Retinal pigment epithelial cell (primary cell): ENCODE measurements around the gene ANOS1.
A peak's percentile ranks its signal among the peaks of the same experiment; 100 is the strongest.
"Not testable (repeated sequence)": the region's sequence is repeated elsewhere in the genome, so short reads cannot be mapped to it uniquely, and the experiment has no call there.

Experiments
- DNase-seq: peaks from one replicate; pipeline ENCODE4 v3.0.0-alpha.2; 2010; ENCODE audit warnings: low read depth
- H3K4me3 ChIP-seq: 2 replicates; pipeline ENCODE4 v1.5.1; 2011; ENCODE audit warnings: mild to moderate bottlenecking, low read length, control low read depth, moderate library complexity
- TF ChIP-seq, protein P1 (sequence below): conservative IDR thresholded peaks from 2 replicates; pipeline ENCODE4 v1.5.1; 2011; ENCODE audit warnings: low read depth, low read length, control low read depth, inconsistent platforms

Gene ANOS1, protein sequence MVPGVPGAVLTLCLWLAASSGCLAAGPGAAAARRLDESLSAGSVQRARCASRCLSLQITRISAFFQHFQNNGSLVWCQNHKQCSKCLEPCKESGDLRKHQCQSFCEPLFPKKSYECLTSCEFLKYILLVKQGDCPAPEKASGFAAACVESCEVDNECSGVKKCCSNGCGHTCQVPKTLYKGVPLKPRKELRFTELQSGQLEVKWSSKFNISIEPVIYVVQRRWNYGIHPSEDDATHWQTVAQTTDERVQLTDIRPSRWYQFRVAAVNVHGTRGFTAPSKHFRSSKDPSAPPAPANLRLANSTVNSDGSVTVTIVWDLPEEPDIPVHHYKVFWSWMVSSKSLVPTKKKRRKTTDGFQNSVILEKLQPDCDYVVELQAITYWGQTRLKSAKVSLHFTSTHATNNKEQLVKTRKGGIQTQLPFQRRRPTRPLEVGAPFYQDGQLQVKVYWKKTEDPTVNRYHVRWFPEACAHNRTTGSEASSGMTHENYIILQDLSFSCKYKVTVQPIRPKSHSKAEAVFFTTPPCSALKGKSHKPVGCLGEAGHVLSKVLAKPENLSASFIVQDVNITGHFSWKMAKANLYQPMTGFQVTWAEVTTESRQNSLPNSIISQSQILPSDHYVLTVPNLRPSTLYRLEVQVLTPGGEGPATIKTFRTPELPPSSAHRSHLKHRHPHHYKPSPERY

DNA sequence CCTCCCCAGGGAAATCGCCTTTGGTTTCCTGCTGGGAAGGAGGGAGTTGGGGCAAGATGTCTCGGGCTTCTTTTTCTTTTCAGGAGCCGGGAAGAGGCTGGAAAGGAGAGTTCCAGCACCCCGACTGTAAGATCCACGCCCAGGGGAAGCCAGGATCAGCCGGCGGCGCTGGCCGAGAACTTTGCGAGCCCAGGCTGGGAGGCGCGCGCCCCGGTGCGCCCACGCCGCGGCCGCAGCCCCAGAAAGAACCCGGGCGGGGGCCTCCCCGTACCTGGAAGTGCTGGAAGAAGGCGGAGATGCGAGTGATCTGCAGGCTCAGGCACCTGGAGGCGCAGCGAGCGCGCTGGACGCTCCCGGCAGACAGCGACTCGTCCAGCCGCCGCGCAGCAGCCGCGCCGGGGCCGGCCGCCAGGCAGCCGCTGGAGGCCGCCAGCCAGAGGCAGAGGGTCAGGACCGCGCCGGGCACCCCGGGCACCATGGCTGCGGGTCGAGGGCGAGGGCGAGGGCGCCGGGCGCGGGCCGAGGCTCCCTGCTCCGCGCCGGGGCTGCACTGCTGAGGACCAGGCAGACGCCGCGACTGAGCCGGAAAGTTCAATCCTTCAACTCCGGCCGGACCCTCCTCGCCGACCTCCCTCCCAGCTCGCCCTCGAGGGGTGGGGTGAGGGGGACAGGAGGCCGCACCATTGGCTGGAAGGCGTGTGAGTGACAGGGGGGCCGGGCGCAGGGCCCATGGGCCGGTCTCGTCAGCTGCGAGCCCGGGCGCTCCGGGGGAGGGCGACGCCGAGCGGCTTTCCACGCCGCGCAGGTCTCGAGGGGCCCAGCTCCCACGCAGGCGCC lies at the start of gene ANOS1:
TSS of gene ANOS1 (minus strand) at position 579 of the 837 bp plus-strand sequence. CDS start at position 478, 101 bp downstream.
- no peak for DNase-seq

DNA sequence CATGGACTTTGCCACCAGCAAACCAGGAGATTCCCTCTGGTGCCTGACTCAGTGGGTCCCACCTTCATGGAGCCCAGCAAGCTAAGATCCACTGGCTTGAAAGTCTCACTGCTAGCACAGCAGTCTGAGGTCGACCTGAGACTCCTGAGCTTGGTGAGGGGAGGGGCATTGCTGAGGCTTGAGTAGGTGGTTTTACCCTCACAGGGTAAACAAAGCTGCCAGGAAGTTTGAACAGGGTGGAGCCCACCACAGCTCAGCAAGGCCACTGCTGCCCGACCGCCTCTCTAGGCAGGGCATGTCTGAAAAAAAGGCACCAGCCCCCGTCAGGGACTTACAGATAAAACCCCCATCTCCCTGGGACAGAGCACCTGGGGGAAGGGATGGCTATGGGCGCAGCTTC lies 41.2 kb upstream of the ANOS1 start:
- no peak overlapping the region for H3K4me3 ChIP-seq
- TF ChIP-seq, protein P1, sequence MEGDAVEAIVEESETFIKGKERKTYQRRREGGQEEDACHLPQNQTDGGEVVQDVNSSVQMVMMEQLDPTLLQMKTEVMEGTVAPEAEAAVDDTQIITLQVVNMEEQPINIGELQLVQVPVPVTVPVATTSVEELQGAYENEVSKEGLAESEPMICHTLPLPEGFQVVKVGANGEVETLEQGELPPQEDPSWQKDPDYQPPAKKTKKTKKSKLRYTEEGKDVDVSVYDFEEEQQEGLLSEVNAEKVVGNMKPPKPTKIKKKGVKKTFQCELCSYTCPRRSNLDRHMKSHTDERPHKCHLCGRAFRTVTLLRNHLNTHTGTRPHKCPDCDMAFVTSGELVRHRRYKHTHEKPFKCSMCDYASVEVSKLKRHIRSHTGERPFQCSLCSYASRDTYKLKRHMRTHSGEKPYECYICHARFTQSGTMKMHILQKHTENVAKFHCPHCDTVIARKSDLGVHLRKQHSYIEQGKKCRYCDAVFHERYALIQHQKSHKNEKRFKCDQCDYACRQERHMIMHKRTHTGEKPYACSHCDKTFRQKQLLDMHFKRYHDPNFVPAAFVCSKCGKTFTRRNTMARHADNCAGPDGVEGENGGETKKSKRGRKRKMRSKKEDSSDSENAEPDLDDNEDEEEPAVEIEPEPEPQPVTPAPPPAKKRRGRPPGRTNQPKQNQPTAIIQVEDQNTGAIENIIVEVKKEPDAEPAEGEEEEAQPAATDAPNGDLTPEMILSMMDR = no peak
- no peak for DNase-seq

More for the DNA sequence above, at the start of gene ANOS1:
- TF ChIP-seq, protein P1 = no peak
- peak within 1 kb of the TSS; percentile 63 for H3K4me3 ChIP-seq

DNA sequence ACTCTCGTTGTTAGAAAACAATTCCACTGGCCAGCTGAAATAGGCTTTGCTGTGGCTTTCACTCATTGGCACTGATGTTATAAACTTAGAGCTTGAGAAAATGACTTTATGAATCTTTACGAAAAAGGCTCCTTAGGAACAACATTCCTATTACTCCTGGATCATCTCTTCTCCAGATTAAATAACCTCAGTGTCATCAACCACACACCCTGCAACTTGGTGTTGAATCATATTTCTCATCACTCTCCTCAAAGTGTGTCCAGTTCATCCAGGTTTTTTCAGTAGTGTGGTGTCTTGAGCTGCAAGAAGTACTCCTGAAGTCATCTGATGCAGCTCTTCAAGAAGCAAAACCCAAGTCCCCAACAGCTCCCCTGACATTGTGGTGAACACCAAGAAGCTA lies 28.1 kb upstream of the ANOS1 start:
- TF ChIP-seq, protein P1 = no peak
- H3K4me3 ChIP-seq = no peak overlapping the region
- no peak for DNase-seq

GRCh38 chrX:8758706-8759105 lies 26.8 kb upstream of the ANOS1 start:
- DNase-seq, H3K4me3 ChIP-seq: not testable (repeated sequence)

- not testable (repeated sequence) for H3K4me3 ChIP-seq, DNase-seq
These were observed 25.9 kb upstream of the ANOS1 start for GRCh38 chrX:8757609-8758389.

- no peak overlapping the region for H3K4me3 ChIP-seq
- TF ChIP-seq, protein P1 = no peak
- DNase-seq = no peak
These were observed 23.9 kb upstream of the ANOS1 start for GRCh38 chrX:8755813-8756212.

DNA sequence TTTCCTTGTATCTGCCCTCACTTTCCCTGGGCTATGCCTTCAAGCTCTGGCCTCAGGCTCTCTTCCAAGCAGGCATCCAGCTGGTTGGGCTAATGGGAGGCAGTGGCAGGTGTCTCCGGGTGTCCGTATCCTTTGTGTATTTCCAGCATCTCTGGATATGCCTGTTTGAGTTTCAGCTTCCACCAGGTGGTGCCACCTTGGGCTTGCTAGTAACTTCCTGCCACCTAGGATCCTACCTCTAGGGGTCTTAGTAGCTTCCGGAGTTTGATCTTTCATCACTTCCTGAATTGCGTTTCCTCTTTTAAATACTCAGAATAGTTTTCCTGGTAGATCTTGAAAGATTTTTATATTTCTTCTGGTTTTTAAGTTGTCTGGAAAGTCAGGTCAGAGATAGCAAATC lies 23.2 kb upstream of the ANOS1 start:
- H3K4me3 ChIP-seq = no peak overlapping the region
- no peak for DNase-seq
- TF ChIP-seq, protein P1 = peak; percentile 33
